Kidney (tissue), 14 donors: ENCODE measurements around the gene PRDM15. TPM values are rescaled to one million over a fixed set of nuclear protein-coding genes. Genes with fewer than 3 reads are reported as not detected.
A peak's percentile ranks its signal among the peaks of the same experiment; 100 is the strongest.

Experiments
- DNase-seq, 5 donors: peaks; one replicate each; pipeline ENCODE4 v3.0.0-alpha.2; 2013 to 2020
- FAIRE-seq: peaks from 2 replicates; lab custom pipeline; 2012; peaks lifted over from hg19 to GRCh38; lab: Jason Lieb, UNC
- H3K27ac ChIP-seq, 2 donors: one replicate each; pipeline ENCODE4 v1.7.0; 2013; ENCODE audit warnings: low read depth in 2 of 2, low read length in 2 of 2, inconsistent platforms in 1 of 2
- H3K27me3 ChIP-seq: one replicate; pipeline ENCODE4 v1.7.1; 2013; ENCODE audit warnings: low read length, inconsistent platforms; ENCODE audit not compliant: control insufficient read depth, insufficient read depth
- H3K36me3 ChIP-seq, 3 donors: one replicate each; pipeline versions ENCODE4 v1.7.0 to v1.7.1; 2013; ENCODE audit warnings: low read length in 3 of 3, control low read depth in 1 of 3, inconsistent platforms in 1 of 3; ENCODE audit not compliant: insufficient read depth in 3 of 3, control insufficient read depth in 2 of 3
- H3K4me1 ChIP-seq, 3 donors: one replicate each; pipeline versions ENCODE4 v1.7.0 to v1.7.1; 2013; ENCODE audit warnings: low read length in 3 of 3, inconsistent platforms in 1 of 3, low read depth in 1 of 3; ENCODE audit not compliant: control insufficient read depth in 2 of 3, insufficient read depth in 2 of 3
- H3K4me3 ChIP-seq, 3 donors: one replicate each; pipeline versions ENCODE4 v1.7.0 to v1.8.1; 2013; ENCODE audit warnings: low read length in 3 of 3, control low read depth in 1 of 3, inconsistent platforms in 1 of 3
- H3K9ac ChIP-seq, 3 donors: one replicate each; pipeline versions ENCODE4 v1.7.0 to v1.7.1; 2013; ENCODE audit warnings: low read length in 3 of 3, control low read depth in 1 of 3, inconsistent platforms in 1 of 3
- H3K9me3 ChIP-seq, 3 donors: one replicate each; pipeline versions ENCODE4 v1.7.0 to v1.7.1; 2013; ENCODE audit warnings: low read length in 3 of 3, control low read depth in 1 of 3, inconsistent platforms in 1 of 3; ENCODE audit not compliant: control insufficient read depth in 2 of 3, insufficient read depth in 1 of 3
- CTCF ChIP-seq: IDR thresholded peaks from 3 replicates; pipeline ENCODE4 v1.5.1; 2012; ENCODE audit warnings: mild to moderate bottlenecking, moderate library complexity, borderline replicate concordance; ENCODE audit not compliant: insufficient read depth; ENCODE audit errors: extremely low read depth
- intact Hi-C: fragments of 100-400 bp; cut with DNase I; formaldehyde crosslinking; loops from one replicate; pipeline ENCODE4 v1.11.1; 2022
- polyA plus RNA-seq: library from polyadenylated mRNA; stranded (reverse); fragments of 350-450 nt; fragmentation: Illumina TruSeq; extraction: RNeasy Lipid Tissue Mini Kit (QIAGEN cat#74804); gene quantifications from one replicate; pipeline ENCODE4 v1.2.3, GENCODE V29; 2014; ENCODE audit warnings: low read depth, low replicate concordance; ENCODE audit not compliant: insufficient read depth
- total RNA-seq: library from RNA; stranded (reverse); fragmentation: NEBNext Ultra II Directional; extraction: Animal tissue kit (Norgen Biotek cat#: 25700); gene quantifications from one replicate; pipeline ENCODE4 v1.2.1, GENCODE V29; 2021
- donor health status: control.
- donor health status: control.
- donor health status: control.
- donor health status: control.
- donor health status: control.
- donor health status: DM: yes; HTN: yes; CAD: no.
- donor health status: Normal renal cell carcinoma (clear cell type).

PRDM15 gene
- total and polyA plus RNA-seq, 2 donors from 2014 or later = 1.3 to 8.4 TPM

GRCh38 chr21:41816583-41817165, 62.5 kb downstream of the PRDM15 start:
- Histone ChIP-seq H3K4me1 (no peaks in the 10 kb centered on the region), H3K9ac (no peak overlapping the region), H3K27ac (no peak overlapping the region), H3K9me3 (no peaks in the 10 kb centered on the region), H3K36me3 (peaks cover 0 to 11% (median 6%) of the 10 kb centered on the region in 3 donors), H3K27me3 (no peaks in the 10 kb centered on the region), H3K4me3 (no peak overlapping the region)
- intact Hi-C loops = no loop called here
- no peak for FAIRE-seq
- DNase-seq = peak in 4 of 5 donors; percentile 59 to 81 (median 70)
- TF ChIP-seq CTCF = peak; percentile 81

GRCh38 chr21:41815652-41816582, 63.2 kb downstream of the PRDM15 start:
- H3K36me3 ChIP-seq = peaks cover 0 to 11% (median 6%) of the 10 kb centered on the region in 3 donors
- FAIRE-seq (no peak), DNase-seq (no peak)
- H3K4me3 ChIP-seq = no peak overlapping the region
- no peak for TF ChIP-seq CTCF
- no peaks in the 10 kb centered on the region for H3K27me3 ChIP-seq
- no peaks in the 10 kb centered on the region for H3K4me1 ChIP-seq
- no peaks in the 10 kb centered on the region for H3K9me3 ChIP-seq
- H3K9ac ChIP-seq = no peak overlapping the region
- intact Hi-C loops = no loop called here
- no peak overlapping the region for H3K27ac ChIP-seq

GRCh38 chr21:41813226-41813625, 65.9 kb downstream of the PRDM15 start:
- no peaks in the 10 kb centered on the region for H3K4me1 ChIP-seq
- intact Hi-C loops = no loop called here
- DNase-seq = no peak
- H3K4me3 ChIP-seq = no peak overlapping the region
- no peaks in the 10 kb centered on the region for H3K9me3 ChIP-seq
- FAIRE-seq = no peak
- H3K9ac ChIP-seq = no peak overlapping the region
- H3K27ac ChIP-seq = no peak overlapping the region
- TF ChIP-seq CTCF = no peak
- peaks cover 0 to 13% (median 11%) of the 10 kb centered on the region in 3 donors for H3K36me3 ChIP-seq
- no peaks in the 10 kb centered on the region for H3K27me3 ChIP-seq
